A549 (cell line): ENCODE results near the gene NKX2-8.

Source experiments
- CEBPB ChIP-seq, 2 experiments: fragments of >200 bp in 1 of 2; sonication (Bioruptor Twin) in 1 of 2; formaldehyde crosslinking in 1 of 2; IDR thresholded peaks; 2 replicates each; pipeline ENCODE4 v1.6.1; 2012 to 2016
- CTCF ChIP-seq: fragments of >200 bp; sonication (Bioruptor Twin); formaldehyde crosslinking; IDR thresholded peaks from 3 replicates; pipeline ENCODE4 v1.5.1; 2016
- ESRRA ChIP-seq: fragments of 150-350 bp; IDR thresholded peaks from 2 replicates; pipeline ENCODE4 v1.6.1; 2014; ENCODE audit warnings: mild to moderate bottlenecking, low read length, borderline replicate concordance
- HOXB5 ChIP-seq: fragments of 250-450 bp; sonication (Bioruptor Pico); IDR thresholded peaks from 2 replicates; pipeline ENCODE4 v1.5.0; 2020; ENCODE audit warnings: mild to moderate bottlenecking, moderate library complexity
- JUNB ChIP-seq: fragments of >200 bp; sonication (Bioruptor Twin); formaldehyde crosslinking; IDR thresholded peaks from 2 replicates; pipeline ENCODE4 v1.6.1; 2016
- KDM1A ChIP-seq: fragments of 200-600 bp; sonication (generic); IDR thresholded peaks from 2 replicates; pipeline ENCODE4 v1.6.1; 2016; ENCODE audit warnings: low read depth, mild to moderate bottlenecking
- MAX ChIP-seq: IDR thresholded peaks from 2 replicates; pipeline ENCODE4 v1.6.1; 2012
- MYC ChIP-seq: IDR thresholded peaks from 2 replicates; pipeline ENCODE4 v1.6.1; 2012; ENCODE audit warnings: mild to moderate bottlenecking, inconsistent platforms, low read length, improper control_type of control experiment, borderline replicate concordance
- PHF8 ChIP-seq: fragments of 200-600 bp; sonication (generic); IDR thresholded peaks from 2 replicates; pipeline ENCODE4 v1.6.1; 2016; ENCODE audit warnings: low read depth, mild to moderate bottlenecking, antibody characterized with exemption, moderate library complexity, borderline replicate concordance
- POLR2A ChIP-seq: IDR thresholded peaks from 2 replicates; pipeline ENCODE4 v1.6.1; 2012; ENCODE audit warnings: mild to moderate bottlenecking, low read length
- RAD21 ChIP-seq, 2 experiments: fragments of >200 bp in 1 of 2; sonication (Bioruptor Twin) in 1 of 2; formaldehyde crosslinking in 1 of 2; IDR thresholded peaks in 1 of 2; conservative IDR thresholded peaks in 1 of 2; 2 replicates in 1 of 2; 3 replicates in 1 of 2; pipeline ENCODE4 v1.6.1; 2012 to 2018; ENCODE audit warnings: inconsistent platforms in 1 of 2
- REST ChIP-seq: fragments of 200-600 bp; sonication (generic); IDR thresholded peaks from 2 replicates; pipeline ENCODE4 v1.6.1; 2016; ENCODE audit warnings: antibody characterized with exemption, mild to moderate bottlenecking, moderate library complexity
- RFX5 ChIP-seq: fragments of 450-650 bp; IDR thresholded peaks from 2 replicates; pipeline ENCODE4 v1.7.1; 2014; ENCODE audit warnings: antibody characterized with exemption, mild to moderate bottlenecking, moderate library complexity

GRCh38 chr14:36588788-36589187 lies 6.4 kb upstream of the NKX2-8 start:
- TF ChIP-seq CTCF (no peak), JUNB (no peak), REST (no peak), MYC (no peak), HOXB5 (CRISPR knock-in tag) (no peak), RFX5 (no peak), ESRRA (no peak), RAD21 (conservative IDR thresholded peaks at IDR 0.05 in 1 of 2, IDR thresholded peaks at IDR 0.05 in 1 of 2) (no peak), KDM1A (no peak), POLR2A (no peak), PHF8 (no peak), MAX (no peak), CEBPB (IDR thresholded peaks at IDR 0.05) (no peak)
